H1 (cell line): ENCODE results near the gene SIGLEC12. TPM values are rescaled to one million over a fixed set of nuclear protein-coding genes. Genes with fewer than 3 reads are reported as not detected.

ENCODE experiments used
- CTCF ChIA-PET: fragments of 300-600 bp; sonication (Branson Sonifier 250); formaldehyde crosslinking; loops from one replicate; lab custom pipeline; 2021; ENCODE audit not compliant: partially characterized antibody; lab: Charles Lee
- POLR2A ChIA-PET: fragments of 300-600 bp; sonication (Branson Sonifier 250); formaldehyde crosslinking; loops from one replicate; lab custom pipeline; 2021; ENCODE audit warnings: inconsistent platforms; ENCODE audit not compliant: partially characterized antibody; lab: Charles Lee
- DNase-seq, 2 experiments: peaks; one replicate each; pipeline versions ENCODE4 v3.0.0 to v3.0.0-alpha.2; 2010 to 2022; ENCODE audit warnings: low spot score in 2 of 2, low read depth in 1 of 2, mixed read lengths in 1 of 2
- FAIRE-seq: peaks from 2 replicates; lab custom pipeline; 2011; peaks lifted over from hg19 to GRCh38; lab: Jason Lieb, UNC
- H2AFZ ChIP-seq: 2 replicates; pipeline ENCODE4 v1.8.1; 2012; ENCODE audit warnings: low read length, inconsistent platforms
- H2AK5ac ChIP-seq: 2 replicates; pipeline ENCODE4 v1.6.1; 2013; ENCODE audit warnings: low read depth, low read length
- H2BK120ac ChIP-seq: replicated peaks from 2 replicates; pipeline ENCODE3; 2013; ENCODE audit warnings: low read depth, low read length, inconsistent platforms
- H2BK12ac ChIP-seq: 2 replicates; pipeline ENCODE4 v1.6.1; 2013; ENCODE audit warnings: low read depth, low read length
- H2BK15ac ChIP-seq: 2 replicates; pipeline ENCODE4 v1.6.1; 2013; ENCODE audit warnings: low read length
- H2BK20ac ChIP-seq: 2 replicates; pipeline ENCODE4 v1.6.1; 2013; ENCODE audit warnings: low read length
- H2BK5ac ChIP-seq: 2 replicates; pipeline ENCODE4 v1.6.1; 2013; ENCODE audit warnings: low read depth, low read length
- H3K14ac ChIP-seq: 2 replicates; pipeline ENCODE4 v1.6.1; 2013; ENCODE audit warnings: inconsistent platforms; ENCODE audit not compliant: insufficient read length
- H3K18ac ChIP-seq: 2 replicates; pipeline ENCODE4 v1.6.1; 2013; ENCODE audit warnings: low read length; ENCODE audit errors: extremely low read depth
- H3K23ac ChIP-seq: 2 replicates; pipeline ENCODE4 v1.6.1; 2013; ENCODE audit warnings: inconsistent platforms; ENCODE audit not compliant: insufficient read length
- H3K23me2 ChIP-seq: 2 replicates; pipeline ENCODE4 v1.6.1; 2013; ENCODE audit warnings: low read depth, low read length
- H3K27ac ChIP-seq: 2 replicates; pipeline ENCODE4 v1.6.1; 2011; ENCODE audit warnings: low read depth, low read length, inconsistent platforms
- H3K27me3 ChIP-seq, 4 experiments: replicated peaks in 1 of 4; 1 replicate in 1 of 4; 2 replicates in 3 of 4; pipeline versions ENCODE4 v1.6.1 to v1.8.1; 2011 to 2013; ENCODE audit warnings: low read length in 3 of 4, mild to moderate bottlenecking in 3 of 4, inconsistent platforms in 2 of 4, mixed read lengths in 2 of 4, moderate library complexity in 1 of 4; ENCODE audit not compliant: control insufficient read depth in 3 of 4, insufficient read depth in 3 of 4; ENCODE audit errors: extremely low read depth in 1 of 4
- H3K36me3 ChIP-seq, 4 experiments: 2 replicates each; pipeline versions ENCODE4 v1.6.1 to v1.8.1; 2011 to 2013; ENCODE audit warnings: mild to moderate bottlenecking in 4 of 4, low read length in 3 of 4, moderate library complexity in 2 of 4, control low read depth in 1 of 4, inconsistent platforms in 1 of 4; ENCODE audit not compliant: insufficient read depth in 4 of 4, control insufficient read depth in 2 of 4
- H3K4ac ChIP-seq: replicated peaks from 2 replicates; pipeline ENCODE3; 2013; ENCODE audit warnings: low read length, low read depth, mixed read lengths, inconsistent platforms; ENCODE audit not compliant: insufficient read length
- H3K4me1 ChIP-seq, 4 experiments: replicated peaks in 1 of 4; 1 replicate in 1 of 4; 2 replicates in 3 of 4; pipeline versions ENCODE4 v1.6.1 to v1.8.1; 2011 to 2013; ENCODE audit warnings: low read length in 3 of 4, inconsistent platforms in 2 of 4, mixed read lengths in 1 of 4; ENCODE audit not compliant: insufficient read depth in 4 of 4, control insufficient read depth in 3 of 4
- H3K4me2 ChIP-seq, 2 experiments: 2 replicates each; pipeline versions ENCODE4 v1.6.1 to v1.8.1; 2011 to 2013; ENCODE audit warnings: low read depth in 2 of 2, low read length in 2 of 2, control low read depth in 1 of 2, inconsistent platforms in 1 of 2, mild to moderate bottlenecking in 1 of 2; ENCODE audit not compliant: insufficient read depth in 1 of 2
- H3K4me3 ChIP-seq, 4 experiments: fragments of 200-600, 300-600 bp in 1 of 4; sonication (generic), shearing (Covaris generic), sonication (Bioruptor Twin) in 1 of 4; 2 replicates each; pipeline versions ENCODE4 v1.5.1 to v1.8.1; 2011 to 2016; ENCODE audit warnings: low read length in 4 of 4, low read depth in 3 of 4, control low read depth in 2 of 4, inconsistent platforms in 2 of 4, mild to moderate bottlenecking in 2 of 4, mixed read lengths in 1 of 4, moderate library complexity in 1 of 4; ENCODE audit not compliant: insufficient read depth in 2 of 4; ENCODE audit errors: extremely low read depth in 1 of 4
- H3K56ac ChIP-seq: replicated peaks from 2 replicates; pipeline ENCODE3; 2013; ENCODE audit warnings: low read depth, mild to moderate bottlenecking, mixed read lengths, low read length, inconsistent platforms; ENCODE audit not compliant: insufficient read length
- H3K79me1 ChIP-seq: 2 replicates; pipeline ENCODE4 v1.6.1; 2013; ENCODE audit warnings: low read depth, low read length, control low read depth
- H3K79me2 ChIP-seq, 2 experiments: 2 replicates each; pipeline versions ENCODE4 v1.6.1 to v1.8.1; 2012 to 2013; ENCODE audit warnings: low read length in 2 of 2, mild to moderate bottlenecking in 2 of 2, inconsistent platforms in 1 of 2; ENCODE audit not compliant: insufficient read depth in 2 of 2, control insufficient read depth in 1 of 2
- H3K9ac ChIP-seq, 4 experiments: replicated peaks in 1 of 4; 1 replicate in 1 of 4; 2 replicates in 3 of 4; pipeline versions ENCODE4 v1.6.1 to v1.8.1; 2011 to 2013; ENCODE audit warnings: low read depth in 3 of 4, low read length in 3 of 4, control low read depth in 2 of 4, mild to moderate bottlenecking in 2 of 4, moderate library complexity in 2 of 4, inconsistent platforms in 1 of 4; ENCODE audit errors: extremely low read depth in 1 of 4
- H3K9me3 ChIP-seq, 2 experiments: 2 replicates each; pipeline versions ENCODE4 v1.6.1 to v1.8.1; 2012 to 2013; ENCODE audit warnings: mild to moderate bottlenecking in 2 of 2, moderate library complexity in 2 of 2, control low read depth in 1 of 2, inconsistent platforms in 1 of 2, low read depth in 1 of 2, low read length in 1 of 2, mixed read lengths in 1 of 2; ENCODE audit not compliant: insufficient read depth in 2 of 2
- H4K20me1 ChIP-seq, 2 experiments: replicated peaks in 1 of 2; 2 replicates each; pipeline versions ENCODE3 to v1.8.1; 2011 to 2013; ENCODE audit warnings: inconsistent platforms in 2 of 2, low read length in 2 of 2, mild to moderate bottlenecking in 1 of 2; ENCODE audit not compliant: insufficient read depth in 2 of 2, control insufficient read depth in 1 of 2
- H4K5ac ChIP-seq: 2 replicates; pipeline ENCODE4 v1.6.1; 2013; ENCODE audit warnings: low read length, low read depth, mixed read lengths, inconsistent platforms; ENCODE audit not compliant: insufficient read length
- H4K8ac ChIP-seq: 2 replicates; pipeline ENCODE4 v1.8.0; 2013; ENCODE audit warnings: mild to moderate bottlenecking, moderate library complexity, low read length, inconsistent platforms; ENCODE audit not compliant: insufficient read depth; ENCODE audit errors: extremely low read depth
- H4K91ac ChIP-seq: replicated peaks from 2 replicates; pipeline ENCODE3; 2013; ENCODE audit warnings: low read length, mixed read lengths, inconsistent platforms; ENCODE audit not compliant: insufficient read length
- POU5F1 ChIP-seq: IDR thresholded peaks from 2 replicates; pipeline ENCODE4 v1.6.1; 2011; ENCODE audit warnings: low read depth, mild to moderate bottlenecking, low read length, moderate library complexity
- RNF2 ChIP-seq: fragments of 200-900, 300-1000 bp; sonication (generic); IDR thresholded peaks from 2 replicates; pipeline ENCODE4 v1.7.1; 2016; ENCODE audit warnings: borderline replicate concordance, low read depth, mild to moderate bottlenecking, antibody characterized with exemption, low read length; ENCODE audit not compliant: poor library complexity, severe bottlenecking; ENCODE audit errors: missing control alignments
- SIN3A ChIP-seq, 2 experiments: IDR thresholded peaks in 1 of 2; conservative IDR thresholded peaks in 1 of 2; 2 replicates each; pipeline ENCODE4 v1.6.1; 2011 to 2012; ENCODE audit warnings: low read length in 2 of 2, improper control_type of control experiment in 1 of 2, low read depth in 1 of 2, mild to moderate bottlenecking in 1 of 2
- SUZ12 ChIP-seq: fragments of 200-600 bp; sonication (generic); IDR thresholded peaks from 2 replicates; pipeline ENCODE4 v1.6.1; 2012; ENCODE audit warnings: mild to moderate bottlenecking, inconsistent platforms, low read length, moderate library complexity, mixed read lengths
- TCF12 ChIP-seq: IDR thresholded peaks from 2 replicates; pipeline ENCODE4 v1.6.1; 2011; ENCODE audit warnings: low read depth, mild to moderate bottlenecking, low read length
- WGBS, 2 experiments: shearing (Covaris generic) in 1 of 2; methylation state at CpG; one replicate each; pipeline versions ENCODE4 v1.1.6 to v1.1.7; 2013 to 2015; ENCODE audit warnings: low lambda C conversion rate in 2 of 2, mixed read lengths in 2 of 2, inconsistent platforms in 1 of 2, low coverage in 1 of 2, missing lambda C conversion rate in 1 of 2; ENCODE audit not compliant: insufficient replicate concordance in 2 of 2, insufficient coverage in 1 of 2, insufficient read length in 1 of 2; ENCODE audit errors: extremely low coverage in 1 of 2, missing lambda C conversion rate in 1 of 2; 5-methylcytosine and 5-hydroxymethylcytosine counted together
- polyA plus RNA-seq, 7 experiments: library from polyadenylated mRNA; depleted of rRNA in 3 of 7; stranded (reverse) in 5 of 7; unstranded in 2 of 7; fragments of >200 nt in 5 of 7; fragments of 200-250 nt in 2 of 7; gene quantifications; 1 replicate in 5 of 7; 2 replicates in 1 of 7; 4 replicates in 1 of 7; pipeline versions ENCODE4 v1.2.1 to v1.2.3, GENCODE V29; 2011 to 2013; ENCODE audit warnings: missing spikeins in 2 of 7, mixed read lengths in 2 of 7
- total RNA-seq: library from RNA; stranded (reverse); fragmentation: NEBNext Ultra II Directional; extraction: Animal tissue kit (Norgen Biotek cat#: 25700); gene quantifications from 2 replicates; pipeline ENCODE4 v1.2.1, GENCODE V29; 2021

The SIGLEC12 gene
- total and polyA plus RNA-seq, 2 of the 8 experiments (the other 6 are each of a cell fraction or from before 2014, with no cell fraction given) = not detected

DNA sequence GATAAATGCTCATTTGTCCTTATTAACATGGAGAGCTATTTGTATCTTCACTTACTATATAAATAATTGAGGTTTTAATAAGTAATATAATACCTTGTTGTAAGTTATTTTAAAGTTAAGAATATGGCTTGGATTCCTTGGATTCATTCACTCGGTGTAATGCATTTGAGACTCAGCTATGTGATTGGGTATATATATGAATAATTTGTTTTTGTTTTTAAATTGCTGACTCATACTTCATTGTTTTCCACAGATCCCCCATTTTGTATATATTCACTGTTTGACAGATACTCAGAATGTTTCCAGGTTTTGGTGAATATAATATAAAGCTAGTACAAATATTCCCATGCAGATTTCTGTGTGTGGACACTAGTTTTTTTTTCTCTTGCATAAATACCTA is 30.1 kb downstream of the SIGLEC12 start:
- TF ChIP-seq TCF12 (no peak), SUZ12 (no peak), POU5F1 (no peak), SIN3A (conservative IDR thresholded peaks at IDR 0.05 in 1 of 2, IDR thresholded peaks at IDR 0.05 in 1 of 2; ENCODE audit: low read depth in 1 of 2, low read length in 2 of 2) (no peak), RNF2 (no peak)
- H3K36me3 ChIP-seq = no peaks in the 10 kb centered on the region
- H4K5ac ChIP-seq = no peak overlapping the region
- no peak overlapping the region for H4K91ac ChIP-seq
- H3K9me3 ChIP-seq = peaks cover 7 to 24% of the 10 kb centered on the region in 2 experiments; a peak in 3 of 4 replicates
- no peak overlapping the region for H3K4me2 ChIP-seq
- no peak overlapping the region for H2BK20ac ChIP-seq
- H3K23me2 ChIP-seq = no peaks in the 10 kb centered on the region
- H2AFZ ChIP-seq = no peak overlapping the region
- ChIA-PET POLR2A (no interaction called here), CTCF (interaction anchor here (0.6 to 6.6 kb wide), 12 partner anchors 11 to 290 kb away, joined by 3 to 83 read pairs (median 3); no protein-coding TSS in a partner anchor)
- no peak overlapping the region for H3K4me3 ChIP-seq
- H3K14ac ChIP-seq = no peak overlapping the region
- DNase-seq (no peak), FAIRE-seq (no peak)
- no peak overlapping the region for H2BK12ac ChIP-seq
- no peaks in the 10 kb centered on the region for H4K20me1 ChIP-seq
- H3K27ac ChIP-seq = no peak overlapping the region
- no peaks in the 10 kb centered on the region for H3K79me1 ChIP-seq
- H3K4me1 ChIP-seq = no peaks in the 10 kb centered on the region
- WGBS, 2 experiments = 88% methylated on average over 1 of the region's 1 CpG; no CpG with 5 or more reads in 1 of the 2 experiments
- no peaks in the 10 kb centered on the region; a peak in 1 of 7 replicates for H3K27me3 ChIP-seq
- H2AK5ac ChIP-seq = no peak overlapping the region
- no peak overlapping the region for H2BK15ac ChIP-seq
- no peak overlapping the region for H2BK5ac ChIP-seq
- H2BK120ac ChIP-seq = no peak overlapping the region
- no peak overlapping the region for H3K56ac ChIP-seq
- no peak overlapping the region for H3K4ac ChIP-seq
- no peak overlapping the region for H3K18ac ChIP-seq
- H3K9ac ChIP-seq = no peak overlapping the region
- no peaks in the 10 kb centered on the region for H3K79me2 ChIP-seq
- H3K23ac ChIP-seq = no peak overlapping the region
- no peak overlapping the region for H4K8ac ChIP-seq
